Breast epithelium (tissue), 4 donors: ENCODE measurements around the gene TEX2. TPM values are rescaled to one million over a fixed set of nuclear protein-coding genes. Genes with fewer than 3 reads are reported as not detected.

Source experiments
- DNase-seq, 2 donors: peaks; one replicate each; pipeline ENCODE4 v3.0.0-alpha.2; 2019; ENCODE audit warnings: low spot score in 2 of 2
- H3K27ac ChIP-seq, 2 donors: fragments of 200-600 bp; sonication (generic) in 1 of 2; one replicate each; pipeline ENCODE4 v1.5.1; 2016 to 2019; ENCODE audit warnings: mild to moderate bottlenecking in 1 of 2
- H3K27me3 ChIP-seq, 2 donors: fragments of 200-600 bp; sonication (generic) in 1 of 2; one replicate each; pipeline versions ENCODE4 v1.5.1 to v1.6.0; 2017 to 2019; ENCODE audit warnings: control low read depth in 1 of 2, mild to moderate bottlenecking in 1 of 2
- H3K36me3 ChIP-seq: fragments of 200-600 bp; one replicate; pipeline ENCODE4 v1.5.1; 2019
- H3K4me1 ChIP-seq, 2 donors: fragments of 200-600 bp; sonication (generic); one replicate each; pipeline ENCODE4 v1.5.1; 2016 to 2019; ENCODE audit warnings: control low read depth in 1 of 2
- H3K4me3 ChIP-seq, 3 donors: fragments of 200-600 bp; sonication (generic); 1 replicate in 2 of 3; 2 replicates in 1 of 3; pipeline ENCODE4 v1.5.1; 2016 to 2019; ENCODE audit warnings: mild to moderate bottlenecking in 3 of 3, moderate library complexity in 2 of 3
- H3K9me3 ChIP-seq, 2 donors: fragments of 200-600 bp; sonication (generic) in 1 of 2; one replicate each; pipeline ENCODE4 v1.5.1; 2016 to 2019; ENCODE audit warnings: control low read depth in 1 of 2
- POLR2A ChIP-seq: fragments of 450-650 bp; IDR thresholded peaks from one replicate; pipeline ENCODE4 v1.6.1; 2016; ENCODE audit warnings: antibody characterized with exemption, mild to moderate bottlenecking, moderate library complexity
- POLR2AphosphoS5 ChIP-seq, 3 donors: sonication (generic); formaldehyde crosslinking; IDR thresholded peaks; one replicate each; pipeline ENCODE4 v1.6.1; 2017; ENCODE audit warnings: antibody characterized with exemption in 3 of 3
- intact Hi-C: fragments of 100-400 bp; cut with DNase I; formaldehyde crosslinking; loops from one replicate; pipeline ENCODE4 v1.15.1; 2023; ENCODE audit warnings: low total_unique reads
- total RNA-seq, 3 donors: library from RNA; depleted of rRNA; stranded (reverse); fragments of >200 nt; gene quantifications; one replicate each; pipeline ENCODE4 v1.1.0, GENCODE V29; 2016
- TF ChIP-seq, protein P1 (sequence below), 3 donors: fragments of 450-650 bp; IDR thresholded peaks; one replicate each; pipeline ENCODE4 v1.5.1; 2016 to 2017; ENCODE audit warnings: antibody characterized with exemption in 3 of 3, mild to moderate bottlenecking in 3 of 3, moderate library complexity in 3 of 3

TEX2 gene
- total RNA-seq, 3 donors from 2014 or later = 47.5 to 70.7 (median 69.6) TPM

GRCh38 chr17:64236827-64237403 lies 26.1 kb downstream of the TEX2 start:
- intact Hi-C loops = no loop called here
- H3K27ac ChIP-seq = no peak overlapping the region
- H3K9me3 ChIP-seq = no peaks in the 10 kb centered on the region
- no peaks in the 10 kb centered on the region for H3K36me3 ChIP-seq
- no peak overlapping the region for H3K4me3 ChIP-seq
- TF ChIP-seq POLR2AphosphoS5 (IDR thresholded peaks at IDR 0.05) (no peak), POLR2A (no peak)
- TF ChIP-seq, protein P1, sequence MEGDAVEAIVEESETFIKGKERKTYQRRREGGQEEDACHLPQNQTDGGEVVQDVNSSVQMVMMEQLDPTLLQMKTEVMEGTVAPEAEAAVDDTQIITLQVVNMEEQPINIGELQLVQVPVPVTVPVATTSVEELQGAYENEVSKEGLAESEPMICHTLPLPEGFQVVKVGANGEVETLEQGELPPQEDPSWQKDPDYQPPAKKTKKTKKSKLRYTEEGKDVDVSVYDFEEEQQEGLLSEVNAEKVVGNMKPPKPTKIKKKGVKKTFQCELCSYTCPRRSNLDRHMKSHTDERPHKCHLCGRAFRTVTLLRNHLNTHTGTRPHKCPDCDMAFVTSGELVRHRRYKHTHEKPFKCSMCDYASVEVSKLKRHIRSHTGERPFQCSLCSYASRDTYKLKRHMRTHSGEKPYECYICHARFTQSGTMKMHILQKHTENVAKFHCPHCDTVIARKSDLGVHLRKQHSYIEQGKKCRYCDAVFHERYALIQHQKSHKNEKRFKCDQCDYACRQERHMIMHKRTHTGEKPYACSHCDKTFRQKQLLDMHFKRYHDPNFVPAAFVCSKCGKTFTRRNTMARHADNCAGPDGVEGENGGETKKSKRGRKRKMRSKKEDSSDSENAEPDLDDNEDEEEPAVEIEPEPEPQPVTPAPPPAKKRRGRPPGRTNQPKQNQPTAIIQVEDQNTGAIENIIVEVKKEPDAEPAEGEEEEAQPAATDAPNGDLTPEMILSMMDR (IDR thresholded peaks at IDR 0.05) = peak in 1 of 3 donors; percentile 32
- peaks cover 3 to 10% of the 10 kb centered on the region in 2 donors for H3K4me1 ChIP-seq
- H3K27me3 ChIP-seq = no peaks in the 10 kb centered on the region
- DNase-seq = no peak

- no peak for DNase-seq
- no peaks in the 10 kb centered on the region for H3K9me3 ChIP-seq
- peaks cover 12 to 14% of the 10 kb centered on the region in 2 donors for H3K4me1 ChIP-seq
- H3K27me3 ChIP-seq = no peaks in the 10 kb centered on the region
- H3K4me3 ChIP-seq = no peak overlapping the region
- no peaks in the 10 kb centered on the region for H3K36me3 ChIP-seq
- H3K27ac ChIP-seq = no peak overlapping the region
- TF ChIP-seq, protein P1 (IDR thresholded peaks at IDR 0.05) = no peak
- TF ChIP-seq POLR2A (no peak), POLR2AphosphoS5 (IDR thresholded peaks at IDR 0.05) (no peak)
- intact Hi-C loops = no loop called here
Observed at GRCh38 chr17:64234961-64235360, 28.1 kb downstream of the TEX2 start.

DNA sequence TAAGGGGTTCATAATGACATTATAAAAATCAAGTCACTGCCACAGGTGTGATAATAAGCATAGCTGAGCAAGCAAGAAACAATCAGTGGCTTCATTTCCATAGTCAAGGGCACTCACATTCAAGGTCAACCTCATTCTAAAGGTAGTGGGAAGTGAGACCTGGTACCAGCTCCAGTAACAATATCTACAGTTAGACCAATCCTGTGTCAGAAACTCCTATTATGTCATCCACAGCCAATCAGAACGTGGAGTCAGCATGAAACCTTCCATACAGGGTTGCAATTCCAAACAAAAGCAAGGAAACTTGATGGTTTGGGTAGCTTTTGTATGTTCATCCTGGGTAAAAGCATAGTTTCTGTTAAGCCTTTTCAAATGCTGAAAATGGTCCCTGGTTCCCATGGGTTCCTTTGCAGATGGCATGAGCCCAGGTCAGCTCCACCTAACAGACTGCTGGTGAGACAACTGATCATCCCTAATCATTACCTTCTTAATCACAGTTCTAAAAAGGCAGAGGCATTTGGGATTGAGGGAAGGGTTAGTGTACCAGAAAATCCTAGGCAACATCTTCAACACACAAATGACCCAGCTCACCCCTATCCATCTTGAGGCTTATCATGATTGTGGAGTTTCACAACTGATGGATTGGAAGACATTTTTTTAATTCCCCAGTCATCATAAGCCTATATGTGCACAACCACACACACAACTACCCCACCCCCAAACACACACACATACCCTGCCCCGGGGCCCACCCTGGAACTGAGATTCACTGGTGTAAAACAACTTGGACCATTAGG lies 30.4 kb downstream of the TEX2 start:
- no peaks in the 10 kb centered on the region for H3K27me3 ChIP-seq
- DNase-seq = no peak
- intact Hi-C loops = no loop called here
- H3K36me3 ChIP-seq = no peaks in the 10 kb centered on the region
- H3K4me1 ChIP-seq = peaks cover 12 to 13% of the 10 kb centered on the region in 2 donors
- no peak overlapping the region for H3K4me3 ChIP-seq
- no peak overlapping the region for H3K27ac ChIP-seq
- no peak for TF ChIP-seq POLR2AphosphoS5 (IDR thresholded peaks at IDR 0.05)
- TF ChIP-seq, protein P1 (IDR thresholded peaks at IDR 0.05) = no peak
- no peak for TF ChIP-seq POLR2A
- no peaks in the 10 kb centered on the region for H3K9me3 ChIP-seq

DNA sequence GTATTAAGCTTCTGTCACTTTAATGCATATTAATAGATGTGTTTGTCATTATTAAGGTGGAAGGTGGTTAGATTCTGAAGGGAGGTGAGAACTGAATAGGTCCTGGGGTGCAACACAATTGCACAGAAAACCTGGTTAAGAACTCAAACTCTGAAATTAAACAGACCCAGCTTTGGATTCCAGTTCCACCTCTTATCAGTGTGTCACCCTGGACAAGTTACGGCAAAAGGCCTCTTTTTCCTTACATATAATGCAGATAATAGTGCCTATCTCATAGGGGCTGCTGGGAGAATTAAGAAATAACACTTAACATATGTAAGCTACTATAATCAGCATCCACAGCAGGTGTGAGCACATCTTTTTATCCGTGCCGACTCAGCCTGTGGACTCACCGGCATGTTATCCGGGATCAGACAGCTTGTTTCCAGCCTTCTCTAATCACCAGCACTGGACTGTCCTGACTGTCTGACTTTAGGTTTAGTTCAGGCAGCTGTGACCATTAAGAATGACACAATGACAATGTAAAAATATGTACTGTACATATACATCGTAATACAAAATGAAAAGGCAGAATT lies 31.4 kb downstream of the TEX2 start:
- Histone ChIP-seq H3K27ac (peak overlapping the region; percentile 84 to 91), H3K4me1 (peaks cover 12 to 13% of the 10 kb centered on the region in 2 donors), H3K9me3 (no peaks in the 10 kb centered on the region), H3K27me3 (no peaks in the 10 kb centered on the region), H3K36me3 (no peaks in the 10 kb centered on the region), H3K4me3 (no peak overlapping the region)
- TF ChIP-seq POLR2A (no peak), POLR2AphosphoS5 (IDR thresholded peaks at IDR 0.05) (no peak)
- TF ChIP-seq, protein P1 (IDR thresholded peaks at IDR 0.05) = no peak
- intact Hi-C loops = no loop called here
- no peak for DNase-seq
